ENCODE measurements around the gene ASB2. TPM values are rescaled to one million over a fixed set of nuclear protein-coding genes. Genes with fewer than 3 reads are reported as not detected.

The ASB2 gene
- polyA plus RNA-seq, 1 of the 3 experiments (the other 2 are of a cell fraction): 0.15 TPM

GRCh38 chr14:94000267-94000666, 23.9 kb upstream of the ASB2 start:
- H2AFZ ChIP-seq (ENCODE audit: low read depth): no peak overlapping the region
- no peak overlapping the region for H3K4me2 ChIP-seq
- TF ChIP-seq MAX (IDR thresholded peaks at IDR 0.05; ENCODE audit: low read depth) (no peak), TEAD4 (IDR thresholded peaks at IDR 0.05; ENCODE audit: borderline replicate concordance, insufficient read depth) (no peak)
- no peak overlapping the region for H3K9ac ChIP-seq
- H3K27me3 ChIP-seq (ENCODE audit: insufficient read depth): no peaks in the 10 kb centered on the region
- H3K79me2 ChIP-seq (ENCODE audit: insufficient read depth): no peaks in the 10 kb centered on the region
- WGBS (ENCODE audit: low lambda C conversion rate): 70% methylated on average over 5 of the region's 6 CpGs
- peaks cover 2% of the 10 kb centered on the region for H3F3A ChIP-seq (replicated peaks; ENCODE audit: insufficient read depth)
- ChIA-PET POLR2A (no interaction called here), CTCF (interaction anchor here (1.2 to 11.9 kb wide), 10 partner anchors 8 to 345 kb away, joined by 4 to 219 read pairs (median 6); no protein-coding TSS in a partner anchor)
- no peaks in the 10 kb centered on the region for H4K20me1 ChIP-seq (ENCODE audit: insufficient read depth)
- no peaks in the 10 kb centered on the region for H3K36me3 ChIP-seq (replicated peaks in 1 of 2; ENCODE audit: control insufficient read depth in 1 of 2, insufficient read depth in 2 of 2, low read length in 1 of 2)
- peaks cover 4 to 5% of the 10 kb centered on the region in 2 experiments; a peak in 3 of 4 replicates for H3K4me1 ChIP-seq (ENCODE audit: control insufficient read depth in 1 of 2, insufficient read depth in 2 of 2, low read depth in 1 of 2, low read length in 1 of 2)
- H3K27ac ChIP-seq (ENCODE audit: low read depth in 2 of 2, low read length in 1 of 2): no peak overlapping the region
- no peak overlapping the region for H3K4me3 ChIP-seq (ENCODE audit: low read depth in 2 of 2, low read length in 1 of 2)
- no peaks in the 10 kb centered on the region for H3K9me3 ChIP-seq
- no peaks in the 10 kb centered on the region for H3K9me2 ChIP-seq
- DNase-seq: no peak

GRCh38 chr14:93999573-93999972, 23.2 kb upstream of the ASB2 start:
- no peaks in the 10 kb centered on the region for H3K79me2 ChIP-seq (ENCODE audit: insufficient read depth)
- TF ChIP-seq SMC3 (IDR thresholded peaks at IDR 0.05; ENCODE audit: low read depth, low read length): no peak
- no peak for TF ChIP-seq GATA2 (CRISPR knock-in tag; IDR thresholded peaks at IDR 0.05)
- no peak for TF ChIP-seq NRF1 (IDR thresholded peaks at IDR 0.05; ENCODE audit: low read depth, low read length)
- no peak for TF ChIP-seq MAX (IDR thresholded peaks at IDR 0.05; ENCODE audit: low read depth)
- TF ChIP-seq RCOR1 (IDR thresholded peaks at IDR 0.05; ENCODE audit: low read length): no peak
- TF ChIP-seq JUND (IDR thresholded peaks at IDR 0.05): no peak
- TF ChIP-seq NFIC (IDR thresholded peaks at IDR 0.05; ENCODE audit: borderline replicate concordance): no peak
- no peak for TF ChIP-seq FOXM1 (IDR thresholded peaks at IDR 0.05; ENCODE audit: low read depth)
- no peak for TF ChIP-seq FOXJ3 (CRISPR knock-in tag; IDR thresholded peaks at IDR 0.05)
- no peak for TF ChIP-seq PBX3 (IDR thresholded peaks at IDR 0.05)
- no peak for TF ChIP-seq EP300 (IDR thresholded peaks at IDR 0.05; ENCODE audit: borderline replicate concordance in 1 of 2, low read depth in 1 of 2, low read length in 1 of 2)
- TF ChIP-seq ELF1 (IDR thresholded peaks at IDR 0.05): no peak
- no peak for TF ChIP-seq POLR2AphosphoS5 (IDR thresholded peaks at IDR 0.05; ENCODE audit: low read depth, low read length)
- TF ChIP-seq TAF1 (IDR thresholded peaks at IDR 0.05; ENCODE audit: borderline replicate concordance, low read depth, low read length): no peak
- TF ChIP-seq USF1 (IDR thresholded peaks at IDR 0.05; ENCODE audit: borderline replicate concordance, low read depth): no peak
- no peak for TF ChIP-seq FOSL2 (IDR thresholded peaks at IDR 0.05; ENCODE audit: borderline replicate concordance, low read depth)
- ChIA-PET POLR2A (no interaction called here), CTCF (interaction anchor here (0.7 to 11.9 kb wide), 8 partner anchors 9 to 346 kb away, joined by 3 to 219 read pairs (median 5); no protein-coding TSS in a partner anchor)
- no peaks in the 10 kb centered on the region for H4K20me1 ChIP-seq (ENCODE audit: insufficient read depth)
- WGBS (ENCODE audit: low lambda C conversion rate): 85% methylated on average over 5 of the region's 8 CpGs
- no peak overlapping the region for H3K4me2 ChIP-seq
- no peak for DNase-seq
- H3K4me1 ChIP-seq (ENCODE audit: control insufficient read depth in 1 of 2, insufficient read depth in 2 of 2, low read depth in 1 of 2, low read length in 1 of 2): peaks cover 5 to 9% of the 10 kb centered on the region in 2 experiments; a peak in 3 of 4 replicates
- H3K9me2 ChIP-seq: no peaks in the 10 kb centered on the region
- no peak overlapping the region for H3K9ac ChIP-seq
- H3K9me3 ChIP-seq: no peaks in the 10 kb centered on the region
- no peaks in the 10 kb centered on the region for H3K27me3 ChIP-seq (ENCODE audit: insufficient read depth)
- no peak overlapping the region for H3K27ac ChIP-seq (ENCODE audit: low read depth in 2 of 2, low read length in 1 of 2)
- H2AFZ ChIP-seq (ENCODE audit: low read depth): no peak overlapping the region
- H3F3A ChIP-seq (replicated peaks; ENCODE audit: insufficient read depth): peaks cover 8% of the 10 kb centered on the region
- no peak overlapping the region for H3K4me3 ChIP-seq (ENCODE audit: low read depth in 2 of 2, low read length in 1 of 2)
- H3K36me3 ChIP-seq (replicated peaks in 1 of 2; ENCODE audit: control insufficient read depth in 1 of 2, insufficient read depth in 2 of 2, low read length in 1 of 2): no peaks in the 10 kb centered on the region

All from SK-N-SH (cell line).